Measurements from ENCODE around the gene BCL2L15. TPM values are rescaled to one million over a fixed set of nuclear protein-coding genes. Genes with fewer than 3 reads are reported as not detected.

The BCL2L15 gene
- total RNA-seq, 1 donor from 2014 or later = 0.84 TPM

GRCh38 chr1:113934006-113934405, 46.6 kb upstream of the BCL2L15 start:
- TF ChIP-seq, protein P1, sequence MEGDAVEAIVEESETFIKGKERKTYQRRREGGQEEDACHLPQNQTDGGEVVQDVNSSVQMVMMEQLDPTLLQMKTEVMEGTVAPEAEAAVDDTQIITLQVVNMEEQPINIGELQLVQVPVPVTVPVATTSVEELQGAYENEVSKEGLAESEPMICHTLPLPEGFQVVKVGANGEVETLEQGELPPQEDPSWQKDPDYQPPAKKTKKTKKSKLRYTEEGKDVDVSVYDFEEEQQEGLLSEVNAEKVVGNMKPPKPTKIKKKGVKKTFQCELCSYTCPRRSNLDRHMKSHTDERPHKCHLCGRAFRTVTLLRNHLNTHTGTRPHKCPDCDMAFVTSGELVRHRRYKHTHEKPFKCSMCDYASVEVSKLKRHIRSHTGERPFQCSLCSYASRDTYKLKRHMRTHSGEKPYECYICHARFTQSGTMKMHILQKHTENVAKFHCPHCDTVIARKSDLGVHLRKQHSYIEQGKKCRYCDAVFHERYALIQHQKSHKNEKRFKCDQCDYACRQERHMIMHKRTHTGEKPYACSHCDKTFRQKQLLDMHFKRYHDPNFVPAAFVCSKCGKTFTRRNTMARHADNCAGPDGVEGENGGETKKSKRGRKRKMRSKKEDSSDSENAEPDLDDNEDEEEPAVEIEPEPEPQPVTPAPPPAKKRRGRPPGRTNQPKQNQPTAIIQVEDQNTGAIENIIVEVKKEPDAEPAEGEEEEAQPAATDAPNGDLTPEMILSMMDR (conservative IDR thresholded peaks at IDR 0.05) = no peak
- no peaks in the 10 kb centered on the region for H3K27me3 Mint-ChIP-seq (ENCODE audit: low read depth)
- DNase-seq (ENCODE audit: low read depth, low spot score) = no peak
- H3K27ac Mint-ChIP-seq (ENCODE audit: unreplicated experiment) = no peak overlapping the region
- H3K4me3 Mint-ChIP-seq = peak overlapping the region; percentile 10
- no peaks in the 10 kb centered on the region for H3K9me3 Mint-ChIP-seq
- H3K36me3 Mint-ChIP-seq (ENCODE audit: low read depth) = no peaks in the 10 kb centered on the region
- H3K4me1 Mint-ChIP-seq = peaks cover 47% of the 10 kb centered on the region

- H3K4me3 Mint-ChIP-seq = peak overlapping the region; percentile 96
- no peak overlapping the region for H3K27ac Mint-ChIP-seq (ENCODE audit: unreplicated experiment)
- TF ChIP-seq, protein P1 (conservative IDR thresholded peaks at IDR 0.05) = no peak
- no peak for DNase-seq (ENCODE audit: low read depth, low spot score)
- no peaks in the 10 kb centered on the region for H3K9me3 Mint-ChIP-seq
- H3K36me3 Mint-ChIP-seq (ENCODE audit: low read depth) = no peaks in the 10 kb centered on the region
- peaks cover 3% of the 10 kb centered on the region for H3K27me3 Mint-ChIP-seq (ENCODE audit: low read depth)
- H3K4me1 Mint-ChIP-seq = peaks cover 48% of the 10 kb centered on the region
Observed at GRCh38 chr1:113931451-113931851, 44.1 kb upstream of the BCL2L15 start.

GRCh38 chr1:113930499-113931161, 43.2 kb upstream of the BCL2L15 start:
- TF ChIP-seq, protein P1 (conservative IDR thresholded peaks at IDR 0.05) = no peak
- no peak for DNase-seq (ENCODE audit: low read depth, low spot score)
- Mint-ChIP-seq H3K27me3 (ENCODE audit: low read depth) (peaks cover 7% of the 10 kb centered on the region), H3K9me3 (no peaks in the 10 kb centered on the region), H3K4me3 (peak overlapping the region; percentile 96), H3K27ac (ENCODE audit: unreplicated experiment) (peak overlapping the region; percentile 15), H3K36me3 (ENCODE audit: low read depth) (no peaks in the 10 kb centered on the region), H3K4me1 (peaks cover 48% of the 10 kb centered on the region)

GRCh38 chr1:113929750-113930498, 42.5 kb upstream of the BCL2L15 start:
- H3K27me3 Mint-ChIP-seq (ENCODE audit: low read depth) = peaks cover 12% of the 10 kb centered on the region
- no peaks in the 10 kb centered on the region for H3K36me3 Mint-ChIP-seq (ENCODE audit: low read depth)
- H3K9me3 Mint-ChIP-seq = no peaks in the 10 kb centered on the region
- TF ChIP-seq, protein P1 (conservative IDR thresholded peaks at IDR 0.05) = no peak
- peaks cover 48% of the 10 kb centered on the region for H3K4me1 Mint-ChIP-seq
- H3K4me3 Mint-ChIP-seq = peak overlapping the region; percentile 96
- no peak overlapping the region for H3K27ac Mint-ChIP-seq (ENCODE audit: unreplicated experiment)
- DNase-seq (ENCODE audit: low read depth, low spot score) = peak; percentile 32

DNA sequence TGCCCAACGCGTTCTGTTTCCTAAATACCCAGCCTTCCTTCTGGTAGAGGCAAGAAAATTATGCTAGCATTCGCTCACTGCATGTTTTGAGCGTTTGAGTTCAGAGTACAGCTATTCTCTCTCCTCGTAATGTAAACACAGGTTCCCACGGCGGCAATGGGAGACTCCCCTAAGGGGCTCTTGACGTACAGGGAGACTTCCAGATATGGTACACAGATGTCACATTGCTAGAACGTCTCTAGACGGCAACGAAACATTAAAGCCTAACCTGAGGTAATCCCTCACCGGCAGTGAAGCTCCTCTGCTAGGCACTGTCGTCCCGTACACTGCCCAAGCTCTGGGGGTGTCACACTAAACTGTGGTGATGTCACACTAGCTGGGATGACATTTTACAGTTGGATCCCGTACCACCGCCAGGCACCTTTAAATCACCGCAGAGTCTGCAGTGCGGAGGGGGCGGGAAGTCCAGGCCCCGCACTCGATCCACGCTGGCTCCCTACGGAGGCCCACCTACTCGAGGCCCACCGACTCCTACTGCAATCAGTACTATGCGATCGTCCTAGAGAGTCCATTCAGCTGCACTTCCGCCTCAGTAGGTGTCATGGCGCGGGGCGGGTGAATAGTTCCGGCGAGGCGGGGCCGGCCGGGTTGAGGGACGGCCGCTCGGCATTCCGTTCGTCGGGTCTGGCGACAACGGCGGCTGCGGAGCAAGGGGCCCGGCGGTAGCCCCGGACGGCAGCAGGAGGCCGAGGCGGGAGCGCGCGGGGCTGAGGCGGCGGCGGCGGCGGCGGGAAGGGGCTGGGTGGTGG, 41.8 kb upstream of the BCL2L15 start, which contains the start of gene HIPK1:
HIPK1 (plus strand) TSS at position 384 of the 809 bp plus-strand sequence.
- peaks cover 47% of the 10 kb centered on the region for H3K4me1 Mint-ChIP-seq
- H3K4me3 Mint-ChIP-seq = peak within 1 kb of the TSS; percentile 98
- H3K27ac Mint-ChIP-seq (ENCODE audit: unreplicated experiment) = peak within 1 kb of the TSS; percentile 98

More for the DNA sequence above, 41.8 kb upstream of the BCL2L15 start, which contains the start of gene HIPK1:
- peak; percentile 93 for DNase-seq (ENCODE audit: low read depth, low spot score)
- TF ChIP-seq, protein P1 (conservative IDR thresholded peaks at IDR 0.05) = no peak
- peaks cover 19% of the 10 kb centered on the region for H3K27me3 Mint-ChIP-seq (ENCODE audit: low read depth)
- no peaks in the 10 kb centered on the region for H3K9me3 Mint-ChIP-seq
- H3K36me3 Mint-ChIP-seq (ENCODE audit: low read depth) = no peaks in the 10 kb centered on the region

Data from neural crest cell (in vitro differentiated cells).